HG02623 (cell line): ENCODE data around the gene CACTIN.
"Not testable (repeated sequence)": the region's sequence is repeated elsewhere in the genome, so short reads cannot be mapped to it uniquely, and the experiment has no call there.

Experiments
- ATAC-seq: cut with Tn5 transposase; IDR thresholded peaks from one replicate; pipeline ENCODE4 v1.9.1; 2021; ENCODE audit warnings: moderate library complexity; ENCODE audit not compliant: unreplicated experiment

The CACTIN gene

GRCh38 chr19:3572132-3572854 lies 54.3 kb downstream of the CACTIN start:
- peak; percentile 91 for ATAC-seq

GRCh38 chr19:3570606-3571011 lies 56.0 kb downstream of the CACTIN start:
- ATAC-seq: no peak

GRCh38 chr19:3570042-3570441 lies 56.5 kb downstream of the CACTIN start:
- not testable (repeated sequence) for ATAC-seq

GRCh38 chr19:3565139-3565538 lies 61.5 kb downstream of the CACTIN start:
- ATAC-seq: no peak

- no peak for ATAC-seq
These were observed 62.7 kb downstream of the CACTIN start for GRCh38 chr19:3563709-3564524.
